NCI-H1930 (cell line): ENCODE data around the gene VIP.

Experiments
- DNase-seq, 2 experiments: peaks; one replicate each; lab custom pipeline; 2025; lab: John Stamatoyannopoulos, UW

VIP gene

GRCh38 chr6:152776833-152777232, 26.2 kb downstream of the VIP start:
- DNase-seq: no peak

GRCh38 chr6:152783217-152783878, 32.8 kb downstream of the VIP start:
- DNase-seq: no peak

GRCh38 chr6:152794696-152795095, 44.1 kb downstream of the VIP start:
- DNase-seq: no peak

- no peak for DNase-seq
Observed at GRCh38 chr6:152804150-152804549, 53.6 kb downstream of the VIP start.
